Neural cell (in vitro differentiated cells): Measurements from ENCODE around the gene AGPS.

Experiments used
- CTCF ChIP-seq: fragments of 450-650 bp; IDR thresholded peaks from 2 replicates; pipeline ENCODE4 v1.5.1; 2014; ENCODE audit warnings: antibody characterized with exemption, mild to moderate bottlenecking, moderate library complexity; ENCODE audit not compliant: poor library complexity, severe bottlenecking
- EP300 ChIP-seq: fragments of 450-650 bp; conservative IDR thresholded peaks from 2 replicates; pipeline ENCODE4 v1.6.1; 2014; ENCODE audit warnings: antibody characterized with exemption, mild to moderate bottlenecking, moderate library complexity; ENCODE audit not compliant: poor library complexity, severe bottlenecking
- EZH2 ChIP-seq: fragments of 200-600, 300-800 bp; shearing (Covaris generic), sonication (generic); IDR thresholded peaks from 2 replicates; pipeline ENCODE4 v1.6.1; 2014; ENCODE audit warnings: antibody characterized with exemption, low read length, borderline replicate concordance, mild to moderate bottlenecking; ENCODE audit not compliant: insufficient read depth, poor library complexity, severe bottlenecking
- MXI1 ChIP-seq: fragments of 450-650 bp; conservative IDR thresholded peaks from 2 replicates; pipeline ENCODE4 v1.6.1; 2014; ENCODE audit warnings: antibody characterized with exemption, mild to moderate bottlenecking; ENCODE audit not compliant: poor library complexity, severe bottlenecking
- POLR2AphosphoS5 ChIP-seq: IDR thresholded peaks from 2 replicates; pipeline ENCODE4 v1.6.1; 2012
- RAD21 ChIP-seq: fragments of 450-650 bp; conservative IDR thresholded peaks from 2 replicates; pipeline ENCODE4 v1.6.1; 2014; ENCODE audit warnings: antibody characterized with exemption, mild to moderate bottlenecking, moderate library complexity
- SMC3 ChIP-seq: fragments of 450-650 bp; conservative IDR thresholded peaks from 2 replicates; pipeline ENCODE4 v1.6.1; 2014; ENCODE audit warnings: antibody characterized with exemption, mild to moderate bottlenecking, moderate library complexity; ENCODE audit not compliant: poor library complexity
- TAF1 ChIP-seq: IDR thresholded peaks from 2 replicates; pipeline ENCODE4 v1.6.1; 2012; ENCODE audit warnings: low read depth
- TF ChIP-seq, protein P1 (sequence below): IDR thresholded peaks from 2 replicates; pipeline ENCODE4 v1.6.1; 2012; ENCODE audit warnings: borderline replicate concordance

DNA sequence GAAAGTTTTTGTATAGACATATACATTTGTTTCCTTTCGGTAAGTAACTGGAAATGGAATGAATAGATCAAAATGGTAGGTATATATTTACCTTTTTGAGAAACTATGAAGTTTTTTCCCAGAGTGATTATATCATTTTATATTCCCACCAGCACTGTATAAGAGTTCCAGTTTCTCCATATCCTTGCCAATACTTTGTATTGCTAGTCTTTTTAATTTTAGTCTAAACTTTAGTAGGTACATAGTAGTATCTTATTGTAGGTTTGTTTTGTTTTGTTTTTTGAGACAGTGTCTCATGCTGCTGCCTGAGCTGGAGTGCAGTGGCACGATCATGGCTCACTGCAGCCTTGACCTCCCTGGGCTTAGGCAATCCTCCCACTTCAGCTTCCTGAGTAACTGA lies 56.6 kb downstream of the AGPS start:
- no peak for TF ChIP-seq CTCF
- no peak for TF ChIP-seq POLR2AphosphoS5
- no peak for TF ChIP-seq EP300
- TF ChIP-seq, protein P1, sequence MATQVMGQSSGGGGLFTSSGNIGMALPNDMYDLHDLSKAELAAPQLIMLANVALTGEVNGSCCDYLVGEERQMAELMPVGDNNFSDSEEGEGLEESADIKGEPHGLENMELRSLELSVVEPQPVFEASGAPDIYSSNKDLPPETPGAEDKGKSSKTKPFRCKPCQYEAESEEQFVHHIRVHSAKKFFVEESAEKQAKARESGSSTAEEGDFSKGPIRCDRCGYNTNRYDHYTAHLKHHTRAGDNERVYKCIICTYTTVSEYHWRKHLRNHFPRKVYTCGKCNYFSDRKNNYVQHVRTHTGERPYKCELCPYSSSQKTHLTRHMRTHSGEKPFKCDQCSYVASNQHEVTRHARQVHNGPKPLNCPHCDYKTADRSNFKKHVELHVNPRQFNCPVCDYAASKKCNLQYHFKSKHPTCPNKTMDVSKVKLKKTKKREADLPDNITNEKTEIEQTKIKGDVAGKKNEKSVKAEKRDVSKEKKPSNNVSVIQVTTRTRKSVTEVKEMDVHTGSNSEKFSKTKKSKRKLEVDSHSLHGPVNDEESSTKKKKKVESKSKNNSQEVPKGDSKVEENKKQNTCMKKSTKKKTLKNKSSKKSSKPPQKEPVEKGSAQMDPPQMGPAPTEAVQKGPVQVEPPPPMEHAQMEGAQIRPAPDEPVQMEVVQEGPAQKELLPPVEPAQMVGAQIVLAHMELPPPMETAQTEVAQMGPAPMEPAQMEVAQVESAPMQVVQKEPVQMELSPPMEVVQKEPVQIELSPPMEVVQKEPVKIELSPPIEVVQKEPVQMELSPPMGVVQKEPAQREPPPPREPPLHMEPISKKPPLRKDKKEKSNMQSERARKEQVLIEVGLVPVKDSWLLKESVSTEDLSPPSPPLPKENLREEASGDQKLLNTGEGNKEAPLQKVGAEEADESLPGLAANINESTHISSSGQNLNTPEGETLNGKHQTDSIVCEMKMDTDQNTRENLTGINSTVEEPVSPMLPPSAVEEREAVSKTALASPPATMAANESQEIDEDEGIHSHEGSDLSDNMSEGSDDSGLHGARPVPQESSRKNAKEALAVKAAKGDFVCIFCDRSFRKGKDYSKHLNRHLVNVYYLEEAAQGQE: no peak
- no peak for TF ChIP-seq TAF1
- no peak for TF ChIP-seq MXI1
- TF ChIP-seq EZH2: no peak
- no peak for TF ChIP-seq RAD21
- no peak for TF ChIP-seq SMC3
